GM12891 (cell line): ENCODE results near the gene MAP2K7.

Source experiments
- DNase-seq: peaks from one replicate; pipeline ENCODE4 v3.0.0; 2011; ENCODE audit warnings: low spot score; ENCODE audit not compliant: insufficient read length
- FAIRE-seq: peaks from 2 replicates; lab custom pipeline; 2011; peaks lifted over from hg19 to GRCh38; lab: Jason Lieb, UNC
- PAX5 ChIP-seq: IDR thresholded peaks from 2 replicates; pipeline ENCODE4 v1.6.1; 2011; ENCODE audit warnings: low read length, moderate library complexity, mild to moderate bottlenecking; ENCODE audit not compliant: insufficient read depth, severe bottlenecking
- POLR2A ChIP-seq: IDR thresholded peaks from 2 replicates; pipeline ENCODE4 v1.6.1; 2011; ENCODE audit warnings: low read depth, low read length, control low read depth
- POLR2AphosphoS5 ChIP-seq: IDR thresholded peaks from 2 replicates; pipeline ENCODE4 v1.6.1; 2011; ENCODE audit warnings: low read depth, low read length, control low read depth
- POU2F2 ChIP-seq: IDR thresholded peaks from 2 replicates; pipeline ENCODE4 v1.6.1; 2011; ENCODE audit warnings: low read depth, mild to moderate bottlenecking, control low read depth, low read length, moderate library complexity
- SPI1 ChIP-seq: IDR thresholded peaks from 2 replicates; pipeline ENCODE4 v1.6.1; 2011; ENCODE audit warnings: low read depth, low read length, control low read depth
- TAF1 ChIP-seq: IDR thresholded peaks from 2 replicates; pipeline ENCODE4 v1.6.1; 2011; ENCODE audit warnings: low read depth, low read length, control low read depth

The MAP2K7 gene

DNA sequence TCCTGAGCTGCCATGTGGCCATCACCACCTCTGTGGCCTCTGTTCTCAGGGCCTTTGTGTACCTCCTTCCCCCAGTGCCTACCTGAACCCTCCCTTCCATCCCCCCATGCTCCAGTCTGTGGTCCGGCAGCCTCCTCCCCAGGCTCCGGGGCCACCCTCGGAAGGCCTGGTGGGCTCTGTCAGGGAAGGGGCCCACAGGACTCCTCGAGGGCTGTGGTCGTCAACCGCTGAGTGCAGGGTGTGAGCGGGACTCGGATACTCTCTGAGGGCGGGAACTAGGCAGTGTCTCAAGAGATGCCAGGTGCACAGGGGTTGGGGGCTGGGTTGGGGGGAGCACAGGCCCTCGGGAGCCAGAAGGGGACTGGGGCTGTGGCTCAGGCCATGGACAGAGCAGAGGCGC, 3.9 kb downstream of the MAP2K7 start:
- DNase-seq = no peak
- no peak for FAIRE-seq
- no peak for TF ChIP-seq POLR2AphosphoS5
- no peak for TF ChIP-seq SPI1
- TF ChIP-seq POU2F2 = no peak
- no peak for TF ChIP-seq POLR2A
- no peak for TF ChIP-seq PAX5
- TF ChIP-seq TAF1 = no peak

DNA sequence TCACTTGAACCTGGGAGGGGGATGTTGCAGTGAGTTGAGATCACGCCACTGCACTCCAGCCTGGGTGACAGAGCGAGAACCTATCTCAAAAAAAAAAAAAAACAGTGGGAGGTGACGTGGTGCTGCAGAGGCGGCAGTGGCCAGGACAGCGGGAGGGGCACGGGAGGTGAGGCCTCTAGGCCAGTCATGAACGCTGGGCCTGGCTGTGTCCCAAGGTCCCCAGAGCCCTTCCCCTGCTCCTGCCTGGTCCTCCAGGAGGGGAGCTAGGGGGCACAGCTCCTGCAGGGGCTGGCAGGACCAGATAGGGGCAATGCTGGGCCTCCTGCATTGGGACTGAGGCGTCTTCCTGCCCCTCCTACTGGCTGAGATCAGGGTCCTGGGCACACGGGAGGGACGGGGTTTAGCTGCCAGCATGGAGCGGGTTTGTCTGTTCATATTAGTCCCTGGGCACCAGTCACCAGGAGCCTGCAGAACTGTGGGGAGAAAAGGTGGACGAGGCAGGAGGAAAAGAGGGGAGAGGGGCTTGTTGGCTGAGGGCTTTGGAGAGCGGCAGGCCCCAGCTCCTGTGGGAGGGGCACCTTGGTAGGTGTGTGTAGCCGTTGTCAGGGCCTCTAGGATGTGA, 4.5 kb downstream of the MAP2K7 start:
- no peak for FAIRE-seq
- TF ChIP-seq POLR2AphosphoS5 = no peak
- no peak for TF ChIP-seq POLR2A
- no peak for TF ChIP-seq SPI1
- no peak for TF ChIP-seq POU2F2
- TF ChIP-seq TAF1 = no peak
- TF ChIP-seq PAX5 = no peak
- no peak for DNase-seq

DNA sequence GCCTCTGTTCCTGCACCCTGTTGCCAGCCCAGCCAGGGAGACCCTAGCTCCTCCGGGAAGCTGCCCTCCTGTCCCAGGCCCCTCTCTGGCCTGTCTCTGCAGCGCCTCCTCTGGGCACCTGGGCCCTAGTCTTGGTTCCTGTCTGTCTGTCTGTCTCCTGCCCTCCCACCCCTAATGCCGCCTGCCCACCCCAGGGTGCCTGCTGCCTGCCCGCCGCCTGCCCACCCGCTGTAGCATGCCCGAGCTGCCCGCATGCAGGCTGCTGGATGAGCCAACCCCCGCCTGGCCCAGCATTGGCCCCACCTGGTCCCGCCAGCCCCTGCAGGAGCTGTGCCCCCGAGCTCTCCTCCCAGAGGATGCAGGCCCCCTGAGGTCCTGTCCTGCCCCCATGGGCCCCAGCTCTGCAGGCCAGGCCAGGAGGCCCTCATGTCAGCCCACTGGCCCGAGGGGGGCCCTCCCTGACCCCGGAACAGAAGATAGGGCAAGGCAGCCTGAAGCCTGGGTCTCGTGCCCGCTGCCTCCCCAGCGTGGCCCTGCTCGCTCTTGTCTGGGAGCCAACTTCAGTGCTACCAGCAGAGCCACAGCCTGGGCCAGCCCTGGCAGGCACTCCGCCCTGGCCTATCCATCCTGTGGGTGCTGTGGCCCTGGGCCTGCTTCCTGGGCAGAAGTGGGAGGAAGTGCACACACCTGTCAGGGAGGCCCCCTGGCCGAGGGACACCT, 5.2 kb downstream of the MAP2K7 start:
- TF ChIP-seq POLR2AphosphoS5 (no peak), POLR2A (no peak), PAX5 (no peak), SPI1 (no peak), TAF1 (no peak), POU2F2 (no peak)
- DNase-seq (no peak), FAIRE-seq (no peak)

DNA sequence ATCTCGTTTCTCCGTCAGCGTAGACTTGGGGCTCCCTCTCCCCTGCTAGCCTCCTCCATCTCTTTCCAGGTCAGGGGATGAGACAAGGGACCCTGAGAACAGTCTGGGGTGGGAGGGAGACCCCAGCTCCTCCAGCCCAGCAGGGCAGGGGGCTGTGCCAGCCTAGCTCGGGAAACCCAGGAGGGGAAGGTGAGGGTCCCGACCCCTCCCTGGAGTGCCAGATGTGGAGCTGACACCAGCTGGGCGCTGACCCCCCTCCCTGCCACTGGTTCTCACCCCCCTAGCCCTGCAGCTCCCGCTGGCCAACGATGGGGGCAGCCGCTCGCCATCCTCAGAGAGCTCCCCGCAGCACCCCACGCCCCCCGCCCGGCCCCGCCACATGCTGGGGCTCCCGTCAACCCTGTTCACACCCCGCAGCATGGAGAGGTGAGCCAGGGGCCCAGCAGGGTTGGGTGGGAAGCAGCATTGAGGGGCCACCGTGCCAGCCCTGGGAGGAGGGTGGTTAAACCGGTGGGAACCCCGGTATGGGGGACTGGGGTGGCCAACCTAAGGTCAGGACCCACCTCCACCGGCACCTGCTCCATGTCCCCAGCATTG, 5.9 kb downstream of the MAP2K7 start:
- FAIRE-seq (no peak), DNase-seq (no peak)
- TF ChIP-seq TAF1 (no peak), POU2F2 (no peak), POLR2A (no peak)

DNA sequence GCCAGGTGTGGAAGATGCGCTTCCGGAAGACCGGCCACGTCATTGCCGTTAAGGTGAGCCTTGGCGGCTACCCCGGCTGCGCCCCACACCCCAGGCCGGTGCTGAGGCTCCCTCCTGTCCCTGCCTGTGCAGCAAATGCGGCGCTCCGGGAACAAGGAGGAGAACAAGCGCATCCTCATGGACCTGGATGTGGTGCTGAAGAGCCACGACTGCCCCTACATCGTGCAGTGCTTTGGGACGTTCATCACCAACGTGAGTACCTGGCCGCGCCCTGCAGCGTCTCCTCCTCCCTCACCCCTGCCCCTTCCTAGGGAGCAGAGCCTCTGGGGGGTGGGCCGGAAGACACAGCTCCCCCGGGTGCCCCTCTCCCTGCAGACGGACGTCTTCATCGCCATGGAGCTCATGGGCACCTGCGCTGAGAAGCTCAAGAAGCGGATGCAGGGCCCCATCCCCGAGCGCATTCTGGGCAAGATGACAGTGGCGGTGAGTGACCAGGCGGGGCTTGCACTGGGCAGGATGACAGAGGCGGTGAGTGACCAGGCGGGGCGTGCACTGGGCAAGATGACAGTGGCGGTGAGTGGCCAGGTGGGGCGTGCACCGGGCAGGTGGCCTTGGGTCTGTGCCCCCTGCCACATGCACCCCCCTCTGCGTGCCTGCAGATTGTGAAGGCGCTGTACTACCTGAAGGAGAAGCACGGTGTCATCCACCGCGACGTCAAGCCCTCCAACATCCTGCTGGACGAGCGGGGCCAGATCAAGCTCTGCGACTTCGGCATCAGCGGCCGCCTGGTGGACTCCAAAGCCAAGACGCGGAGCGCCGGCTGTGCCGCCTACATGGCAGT, 6.9 kb downstream of the MAP2K7 start:
- DNase-seq (no peak), FAIRE-seq (no peak)
- no peak for TF ChIP-seq POLR2AphosphoS5
- TF ChIP-seq POU2F2 = no peak
- TF ChIP-seq POLR2A = no peak
- no peak for TF ChIP-seq PAX5
- no peak for TF ChIP-seq SPI1
- TF ChIP-seq TAF1 = no peak

DNA sequence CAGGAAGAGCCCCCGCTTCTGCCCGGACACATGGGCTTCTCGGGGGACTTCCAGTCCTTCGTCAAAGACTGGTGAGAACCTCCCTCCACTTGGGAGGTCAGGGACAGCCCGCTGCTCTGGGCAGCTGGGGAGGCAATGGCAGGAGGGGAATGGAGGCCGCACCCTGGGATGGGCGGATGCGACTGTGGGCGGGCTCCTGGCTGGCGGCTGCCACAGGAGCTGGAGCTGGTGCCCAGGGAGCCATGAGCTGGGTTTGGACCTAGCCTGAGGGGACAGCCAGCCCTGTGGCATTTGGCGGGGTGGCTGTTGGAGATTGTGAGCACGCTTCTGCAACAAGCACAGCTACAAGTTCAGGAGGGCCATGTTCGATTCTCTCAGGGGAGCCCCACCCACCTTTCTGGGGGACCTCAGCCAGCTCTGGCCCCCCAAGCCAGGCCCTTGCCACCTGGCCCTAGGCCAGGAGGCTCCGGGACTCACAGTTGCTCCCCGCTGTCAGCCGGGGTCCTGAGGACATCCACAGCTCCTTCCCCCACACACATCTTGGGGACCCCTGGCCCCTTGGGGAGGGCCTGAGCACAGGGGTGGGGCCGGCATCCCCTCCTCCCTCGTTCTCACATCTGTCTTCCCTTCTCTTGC, 7.9 kb downstream of the MAP2K7 start:
- TF ChIP-seq POU2F2 = no peak
- no peak for TF ChIP-seq PAX5
- TF ChIP-seq SPI1 = no peak
- no peak for TF ChIP-seq TAF1
- TF ChIP-seq POLR2AphosphoS5 = no peak
- TF ChIP-seq POLR2A = no peak
- DNase-seq (no peak), FAIRE-seq (no peak)

DNA sequence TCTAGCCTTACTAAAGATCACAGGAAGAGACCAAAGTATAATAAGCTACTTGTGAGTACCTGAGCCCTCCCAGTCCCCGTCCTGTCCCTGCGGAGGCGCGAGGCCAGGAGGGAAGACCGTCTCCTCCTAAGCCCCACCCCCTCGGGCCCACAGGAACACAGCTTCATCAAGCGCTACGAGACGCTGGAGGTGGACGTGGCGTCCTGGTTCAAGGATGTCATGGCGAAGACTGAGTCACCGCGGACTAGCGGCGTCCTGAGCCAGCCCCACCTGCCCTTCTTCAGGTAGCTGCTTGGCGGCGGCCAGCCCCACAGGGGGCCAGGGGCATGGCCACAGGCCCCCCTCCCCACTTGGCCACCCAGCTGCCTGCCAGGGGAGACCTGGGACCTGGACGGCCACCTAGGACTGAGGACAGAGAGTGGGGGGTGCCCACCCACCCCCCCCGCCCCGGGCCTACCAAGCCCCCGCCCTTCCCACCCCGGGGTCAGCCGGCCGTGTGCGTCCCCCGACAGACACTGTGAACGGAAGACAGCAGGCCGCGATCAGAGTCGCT, 8.5 kb downstream of the MAP2K7 start:
- FAIRE-seq (no peak), DNase-seq (no peak)
- no peak for TF ChIP-seq POLR2A
- TF ChIP-seq POU2F2 = no peak
- TF ChIP-seq SPI1 = no peak
- TF ChIP-seq POLR2AphosphoS5 = no peak
- no peak for TF ChIP-seq TAF1
- no peak for TF ChIP-seq PAX5

DNA sequence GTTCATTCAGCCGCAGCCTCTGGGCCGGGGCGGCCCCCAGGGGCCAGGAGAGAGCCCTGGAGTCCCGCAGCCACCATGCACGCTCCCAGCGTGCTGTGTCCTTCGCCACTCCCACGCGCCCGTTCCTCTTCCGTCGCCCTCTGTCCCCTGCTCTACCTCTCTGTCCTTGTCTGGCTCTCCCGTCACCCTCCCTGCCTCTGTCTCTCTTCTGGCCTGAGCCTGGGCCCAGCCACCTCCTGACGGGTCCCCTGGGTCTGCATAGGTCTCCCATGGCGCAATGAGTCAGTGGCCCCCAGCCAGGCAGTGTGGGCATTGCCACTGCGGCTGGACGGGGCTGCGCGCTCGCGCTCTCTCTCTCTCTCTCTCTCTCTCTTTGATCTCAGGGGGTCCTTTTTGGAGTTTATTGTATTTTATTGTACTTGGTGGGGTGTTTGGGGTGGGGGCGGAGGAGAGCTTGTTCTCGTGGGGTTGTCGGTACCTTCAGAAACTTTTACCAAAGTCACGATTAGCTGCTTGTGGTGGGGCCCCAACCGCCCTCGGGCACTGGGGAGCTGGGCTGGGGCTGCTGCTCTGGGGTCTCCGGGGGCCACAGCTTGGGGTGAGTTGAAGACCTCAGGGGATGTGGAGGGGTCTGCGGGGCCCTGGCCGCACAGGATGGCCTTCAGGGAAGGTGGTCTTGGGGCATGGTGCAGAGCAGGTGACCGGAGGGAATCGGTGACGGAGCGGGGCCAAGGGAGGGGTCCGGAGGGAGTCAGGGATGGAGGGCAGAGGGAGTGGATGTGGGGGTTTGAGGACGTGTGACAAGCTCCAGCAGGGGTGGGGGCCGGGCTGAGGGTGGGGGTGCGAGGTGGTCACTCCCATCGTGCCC, 9.3 kb downstream of the MAP2K7 start:
- FAIRE-seq (no peak), DNase-seq (no peak)

DNA sequence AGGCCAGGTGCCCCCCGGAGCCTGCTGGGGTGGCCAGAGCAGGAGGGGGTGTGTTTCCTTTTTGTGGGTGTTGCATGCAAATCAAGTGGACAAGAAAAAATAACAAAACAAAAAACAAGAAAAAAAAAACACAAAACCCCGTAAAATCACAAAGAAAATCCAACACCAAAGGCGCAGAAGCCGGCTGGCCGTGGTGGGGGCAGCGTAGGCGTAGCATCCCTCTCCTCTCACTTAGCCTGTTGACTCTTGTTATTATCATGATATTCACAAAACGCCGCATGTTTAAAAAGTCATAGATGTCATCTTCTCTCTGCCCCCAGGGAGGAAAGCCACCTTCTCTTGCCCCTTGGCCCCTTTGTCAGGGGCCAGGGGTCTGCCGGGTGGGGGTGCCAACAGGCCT, 10.0 kb downstream of the MAP2K7 start:
- TF ChIP-seq POU2F2 = no peak
- no peak for TF ChIP-seq SPI1
- TF ChIP-seq TAF1 = no peak
- no peak for TF ChIP-seq POLR2A
- no peak for TF ChIP-seq PAX5
- TF ChIP-seq POLR2AphosphoS5 = no peak
- DNase-seq (no peak), FAIRE-seq (no peak)

More for the DNA sequence above, 9.3 kb downstream of the MAP2K7 start:
- TF ChIP-seq POLR2A (no peak; the same call in 1 of the 2 replicates), POU2F2 (no peak), SPI1 (no peak), PAX5 (no peak), POLR2AphosphoS5 (no peak), TAF1 (no peak)
